ENCODE measurements around the gene REEP1. TPM values are rescaled to one million over a fixed set of nuclear protein-coding genes. Genes with fewer than 3 reads are reported as not detected.

Gene REEP1
- total and polyA plus RNA-seq, 2 of the 13 experiments (the other 11 are each of a cell fraction or from before 2014, with no cell fraction given): 0.27 TPM; not detected in 1

DNA sequence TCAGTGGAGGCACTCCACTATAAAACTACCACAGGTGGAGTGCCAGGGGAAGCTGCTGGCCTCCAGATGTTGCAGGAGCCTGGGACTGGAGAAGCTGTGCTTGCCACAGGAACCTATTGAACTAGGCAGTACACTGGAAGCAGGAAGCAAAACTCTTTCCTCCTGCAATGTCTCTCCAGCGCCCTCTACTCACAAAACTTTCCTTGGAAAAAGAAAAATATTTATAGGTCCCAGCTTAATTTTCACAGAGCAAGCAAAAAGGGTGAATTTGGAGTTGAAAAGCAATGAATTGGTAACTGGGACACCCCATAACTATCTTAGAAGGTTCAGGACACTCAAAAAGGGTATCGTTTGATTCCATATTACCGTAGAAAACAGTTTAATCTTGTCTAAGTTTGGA lies 33.2 kb upstream of the REEP1 start:
- peaks cover 19% of the 10 kb centered on the region for H3K4me1 ChIP-seq (ENCODE audit: insufficient read depth, low read length)
- no peaks in the 10 kb centered on the region for H3K79me2 ChIP-seq (ENCODE audit: insufficient read depth, low read length)
- no peak overlapping the region for H3K9ac ChIP-seq (ENCODE audit: insufficient read depth, low read depth, low read length)
- no peaks in the 10 kb centered on the region for H4K20me1 ChIP-seq (ENCODE audit: insufficient read depth, low read length)
- no peaks in the 10 kb centered on the region for H3K9me3 ChIP-seq (ENCODE audit: low read length)
- no peak for ATAC-seq
- POLR2A ChIA-PET: no interaction called here
- TF ChIP-seq ZNF766 (CRISPR knock-in tag; IDR thresholded peaks at IDR 0.05; ENCODE audit: borderline replicate concordance): no peak
- peak; percentile 27; the same call in 1 of the 2 replicates for TF ChIP-seq STAG1 (CRISPR knock-in tag; IDR thresholded peaks at IDR 0.05)
- TF ChIP-seq ZNF792 (CRISPR knock-in tag; IDR thresholded peaks at IDR 0.05): no peak
- TF ChIP-seq, protein P1, sequence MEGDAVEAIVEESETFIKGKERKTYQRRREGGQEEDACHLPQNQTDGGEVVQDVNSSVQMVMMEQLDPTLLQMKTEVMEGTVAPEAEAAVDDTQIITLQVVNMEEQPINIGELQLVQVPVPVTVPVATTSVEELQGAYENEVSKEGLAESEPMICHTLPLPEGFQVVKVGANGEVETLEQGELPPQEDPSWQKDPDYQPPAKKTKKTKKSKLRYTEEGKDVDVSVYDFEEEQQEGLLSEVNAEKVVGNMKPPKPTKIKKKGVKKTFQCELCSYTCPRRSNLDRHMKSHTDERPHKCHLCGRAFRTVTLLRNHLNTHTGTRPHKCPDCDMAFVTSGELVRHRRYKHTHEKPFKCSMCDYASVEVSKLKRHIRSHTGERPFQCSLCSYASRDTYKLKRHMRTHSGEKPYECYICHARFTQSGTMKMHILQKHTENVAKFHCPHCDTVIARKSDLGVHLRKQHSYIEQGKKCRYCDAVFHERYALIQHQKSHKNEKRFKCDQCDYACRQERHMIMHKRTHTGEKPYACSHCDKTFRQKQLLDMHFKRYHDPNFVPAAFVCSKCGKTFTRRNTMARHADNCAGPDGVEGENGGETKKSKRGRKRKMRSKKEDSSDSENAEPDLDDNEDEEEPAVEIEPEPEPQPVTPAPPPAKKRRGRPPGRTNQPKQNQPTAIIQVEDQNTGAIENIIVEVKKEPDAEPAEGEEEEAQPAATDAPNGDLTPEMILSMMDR (CRISPR knock-in tag; IDR thresholded peaks at IDR 0.05): peak; percentile 50
- TF ChIP-seq ZNF343 (CRISPR knock-in tag; IDR thresholded peaks at IDR 0.05): no peak
- no peak for TF ChIP-seq SP140L (CRISPR knock-in tag; IDR thresholded peaks at IDR 0.05; ENCODE audit: borderline replicate concordance)
- in situ Hi-C loops (cut with HindIII; ENCODE audit: extremely low pct_ligation_motif_present, low pct_unique_long_range_greater_than_20kb): loop anchor here (5.0 kb wide), 1 partner anchor 148 kb away; no protein-coding TSS in a partner anchor
- no peak overlapping the region for H3K4me2 ChIP-seq (ENCODE audit: low read depth, low read length)
- no TSS peak for BruUV-seq (replicated peaks)
- DNase-seq (ENCODE audit: low spot score): no peak
- no peak overlapping the region for H3K27ac ChIP-seq (ENCODE audit: extremely low read length, insufficient read depth, low read length)
- no peak overlapping the region for H2AFZ ChIP-seq (ENCODE audit: low read length)
- intact Hi-C loops (cut with micrococcal nuclease; ENCODE audit: unreplicated experiment): loop anchor here (5.0 kb wide), 1 partner anchor 543 kb away; no protein-coding TSS in a partner anchor
- H3K27me3 ChIP-seq (ENCODE audit: control insufficient read depth in 1 of 2, insufficient read depth in 2 of 2, low read length in 2 of 2): no peaks in the 10 kb centered on the region
- CTCF ChIA-PET (ENCODE audit: low intra/inter-chr PET ratio, low total read pairs): no interaction called here
- FAIRE-seq: no peak
- no peaks in the 10 kb centered on the region for H3K36me3 ChIP-seq (replicated peaks in 1 of 2; ENCODE audit: control insufficient read depth in 1 of 2, insufficient read depth in 2 of 2, low read length in 2 of 2)
- WGBS (ENCODE audit: low lambda C conversion rate): under 1% methylated on average over 3 of the region's 3 CpGs
- H3K4me3 ChIP-seq (replicated peaks in 1 of 3; ENCODE audit: insufficient read depth in 1 of 3, low read depth in 2 of 3, low read length in 3 of 3): no peak overlapping the region

DNA sequence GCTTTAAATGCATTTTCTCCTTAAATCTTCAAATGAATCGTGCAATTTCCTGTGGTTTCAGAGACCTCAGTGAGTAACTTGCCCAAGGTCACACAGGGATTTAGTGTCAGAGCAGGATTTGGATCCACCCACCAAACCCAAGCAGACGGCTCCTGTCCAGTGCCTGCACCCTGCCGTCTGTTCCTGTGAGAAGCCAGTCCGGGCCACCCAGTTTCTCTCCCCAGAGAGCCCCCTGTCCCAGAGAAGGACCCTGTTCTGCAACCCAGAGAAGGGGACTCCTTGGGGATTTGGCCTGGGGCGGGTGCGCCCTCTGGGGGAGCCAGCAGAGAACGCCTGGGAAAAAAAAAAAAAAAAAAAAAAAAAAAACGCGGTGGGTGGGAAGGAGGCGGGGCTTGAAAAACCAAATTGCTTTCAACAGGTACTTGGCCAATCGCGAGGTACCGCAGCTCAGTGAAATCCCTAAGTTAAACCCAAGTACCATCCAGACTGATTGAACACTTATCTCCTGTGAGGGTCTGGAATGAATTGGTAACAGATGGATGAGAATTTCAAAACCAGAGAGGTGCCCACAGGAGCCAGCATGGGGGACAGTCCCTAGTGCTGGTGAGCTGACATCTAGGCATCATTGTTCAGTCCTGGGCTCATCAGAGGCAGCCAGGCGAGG lies 30.9 kb upstream of the REEP1 start:
- no peaks in the 10 kb centered on the region for H3K27me3 ChIP-seq (ENCODE audit: control insufficient read depth in 1 of 2, insufficient read depth in 2 of 2, low read length in 2 of 2)
- H3K27ac ChIP-seq (ENCODE audit: extremely low read length, insufficient read depth, low read length): no peak overlapping the region
- peak overlapping the region; percentile 44 for H3K4me2 ChIP-seq (ENCODE audit: low read depth, low read length)
- peak; percentile 69 for ATAC-seq
- no peaks in the 10 kb centered on the region for H4K20me1 ChIP-seq (ENCODE audit: insufficient read depth, low read length)
- no peak overlapping the region; a peak in 1 of 6 replicates for H3K4me3 ChIP-seq (replicated peaks in 1 of 3; ENCODE audit: insufficient read depth in 1 of 3, low read depth in 2 of 3, low read length in 3 of 3)
- DNase-seq (ENCODE audit: low spot score): peak; percentile 43
- WGBS (ENCODE audit: low lambda C conversion rate): 2% methylated on average over 14 of the region's 14 CpGs
- intact Hi-C loops (cut with micrococcal nuclease; ENCODE audit: unreplicated experiment) (loop anchor here (1.0 kb wide), 1 partner anchor 147 kb away; no protein-coding TSS in a partner anchor), in situ Hi-C loops (cut with HindIII; ENCODE audit: extremely low pct_ligation_motif_present, low pct_unique_long_range_greater_than_20kb) (no loop called here)
- no peak overlapping the region for H2AFZ ChIP-seq (ENCODE audit: low read length)
- H3K9ac ChIP-seq (ENCODE audit: insufficient read depth, low read depth, low read length): no peak overlapping the region
- no peaks in the 10 kb centered on the region for H3K9me3 ChIP-seq (ENCODE audit: low read length)
- peaks cover 19% of the 10 kb centered on the region for H3K4me1 ChIP-seq (ENCODE audit: insufficient read depth, low read length)
- ChIA-PET POLR2A (no interaction called here), CTCF (ENCODE audit: low intra/inter-chr PET ratio, low total read pairs) (interaction anchor here (0.6 to 2.9 kb wide), 3 partner anchors 70 to 541 kb away, joined by 3 to 28 read pairs (median 3); no protein-coding TSS in a partner anchor)
- no peaks in the 10 kb centered on the region for H3K79me2 ChIP-seq (ENCODE audit: insufficient read depth, low read length)
- FAIRE-seq: no peak
- no TSS peak for BruUV-seq (replicated peaks)
- no peaks in the 10 kb centered on the region for H3K36me3 ChIP-seq (replicated peaks in 1 of 2; ENCODE audit: control insufficient read depth in 1 of 2, insufficient read depth in 2 of 2, low read length in 2 of 2)
- TF ChIP-seq, protein P2, sequence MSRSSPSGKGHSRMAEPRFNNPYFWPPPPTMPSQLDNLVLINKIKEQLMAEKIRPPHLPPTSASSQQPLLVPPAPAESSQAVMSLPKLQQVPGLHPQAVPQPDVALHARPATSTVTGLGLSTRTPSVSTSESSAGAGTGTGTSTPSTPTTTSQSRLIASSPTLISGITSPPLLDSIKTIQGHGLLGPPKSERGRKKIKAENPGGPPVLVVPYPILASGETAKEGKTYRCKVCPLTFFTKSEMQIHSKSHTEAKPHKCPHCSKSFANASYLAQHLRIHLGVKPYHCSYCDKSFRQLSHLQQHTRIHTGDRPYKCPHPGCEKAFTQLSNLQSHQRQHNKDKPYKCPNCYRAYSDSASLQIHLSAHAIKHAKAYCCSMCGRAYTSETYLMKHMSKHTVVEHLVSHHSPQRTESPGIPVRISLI (CRISPR knock-in tag; IDR thresholded peaks at IDR 0.05; ENCODE audit: borderline replicate concordance): peak; percentile 98
- no peak for TF ChIP-seq FOSL2 (CRISPR knock-in tag; IDR thresholded peaks at IDR 0.05)
- peak; percentile 78 for TF ChIP-seq XRCC5 (optimal IDR thresholded peaks at IDR 0.05; ENCODE audit: low read length)
